Measurements from ENCODE around the gene OTUB1. TPM values are rescaled to one million over a fixed set of nuclear protein-coding genes. Genes with fewer than 3 reads are reported as not detected.

The OTUB1 gene
- total RNA-seq, 4 donors from 2014 or later, result 47.7 to 70.4 (median 53.2) TPM

DNA sequence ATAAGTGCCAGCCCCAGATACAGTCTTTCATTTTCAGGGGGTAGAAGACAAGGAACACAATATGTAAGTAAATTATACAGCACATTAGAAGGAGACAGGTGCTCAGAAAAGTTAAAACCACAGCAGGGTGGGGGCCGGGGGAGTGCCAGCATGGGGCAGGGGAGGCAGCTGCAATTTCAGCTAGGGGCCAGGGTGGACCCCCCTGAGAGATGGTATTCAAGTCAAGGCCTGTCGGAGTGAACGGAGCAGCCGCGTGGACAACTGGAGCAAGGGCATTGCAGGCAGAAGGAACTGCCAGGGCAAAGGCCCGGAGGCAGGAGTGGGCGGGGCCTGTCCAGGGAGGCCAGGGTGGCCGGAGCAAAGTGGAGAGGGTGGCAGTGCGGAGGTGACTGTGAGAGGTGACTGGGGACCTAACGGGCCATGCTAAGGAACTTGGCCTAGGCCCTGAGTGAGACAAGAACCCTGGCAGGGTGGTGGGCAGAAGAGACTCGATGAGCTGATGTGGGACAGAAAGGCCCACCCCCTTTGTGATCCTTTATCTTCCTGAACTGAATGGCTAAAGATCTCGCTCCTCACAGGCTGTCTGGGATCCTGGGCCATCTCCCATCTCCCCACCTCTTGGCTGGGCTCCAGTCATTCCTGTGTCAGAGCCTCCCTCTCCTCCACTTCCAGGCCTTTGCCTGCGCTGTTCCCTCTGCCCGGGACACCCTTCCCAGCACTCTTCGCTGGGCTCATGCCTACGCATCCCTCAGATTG is 27.1 kb downstream of the OTUB1 start:
- ATAC-seq, result no peak
- Histone ChIP-seq H3K27me3 (no peaks in the 10 kb centered on the region), H3K36me3 (no peaks in the 10 kb centered on the region), H3K27ac (no peak overlapping the region), H3K4me3 (no peak overlapping the region), H3K4me1 (peaks cover 0 to 4% (median under 1%) of the 10 kb centered on the region in 3 donors), H3K9me3 (no peaks in the 10 kb centered on the region)
- 93% methylated on average over 3 to 14 of the region's 16 CpGs for WGBS, 2 donors (ENCODE audit: low coverage in 1 of 2)
- no peak for TF ChIP-seq POLR2A (IDR thresholded peaks at IDR 0.05)
- no peak for TF ChIP-seq POLR2AphosphoS5 (IDR thresholded peaks at IDR 0.05)
- TF ChIP-seq EP300 (IDR thresholded peaks at IDR 0.05), result no peak
- TF ChIP-seq, protein P1, sequence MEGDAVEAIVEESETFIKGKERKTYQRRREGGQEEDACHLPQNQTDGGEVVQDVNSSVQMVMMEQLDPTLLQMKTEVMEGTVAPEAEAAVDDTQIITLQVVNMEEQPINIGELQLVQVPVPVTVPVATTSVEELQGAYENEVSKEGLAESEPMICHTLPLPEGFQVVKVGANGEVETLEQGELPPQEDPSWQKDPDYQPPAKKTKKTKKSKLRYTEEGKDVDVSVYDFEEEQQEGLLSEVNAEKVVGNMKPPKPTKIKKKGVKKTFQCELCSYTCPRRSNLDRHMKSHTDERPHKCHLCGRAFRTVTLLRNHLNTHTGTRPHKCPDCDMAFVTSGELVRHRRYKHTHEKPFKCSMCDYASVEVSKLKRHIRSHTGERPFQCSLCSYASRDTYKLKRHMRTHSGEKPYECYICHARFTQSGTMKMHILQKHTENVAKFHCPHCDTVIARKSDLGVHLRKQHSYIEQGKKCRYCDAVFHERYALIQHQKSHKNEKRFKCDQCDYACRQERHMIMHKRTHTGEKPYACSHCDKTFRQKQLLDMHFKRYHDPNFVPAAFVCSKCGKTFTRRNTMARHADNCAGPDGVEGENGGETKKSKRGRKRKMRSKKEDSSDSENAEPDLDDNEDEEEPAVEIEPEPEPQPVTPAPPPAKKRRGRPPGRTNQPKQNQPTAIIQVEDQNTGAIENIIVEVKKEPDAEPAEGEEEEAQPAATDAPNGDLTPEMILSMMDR (IDR thresholded peaks at IDR 0.05), result no peak

- TF ChIP-seq EP300 (IDR thresholded peaks at IDR 0.05), result no peak
- TF ChIP-seq, protein P1 (IDR thresholded peaks at IDR 0.05), result no peak
- no peak for TF ChIP-seq POLR2A (IDR thresholded peaks at IDR 0.05)
- TF ChIP-seq POLR2AphosphoS5 (IDR thresholded peaks at IDR 0.05), result no peak
- Histone ChIP-seq H3K4me1 (no peaks in the 10 kb centered on the region), H3K4me3 (no peak overlapping the region), H3K27me3 (no peaks in the 10 kb centered on the region), H3K36me3 (no peaks in the 10 kb centered on the region), H3K9me3 (no peaks in the 10 kb centered on the region), H3K27ac (no peak overlapping the region)
- 89% methylated on average over 3 of the region's 11 CpGs; no CpG with 5 or more reads in 1 of the 2 donors for WGBS, 2 donors (ENCODE audit: low coverage in 1 of 2)
- ATAC-seq, result no peak
Measured at GRCh38 chr11:64014356-64014755, 28.1 kb downstream of the OTUB1 start.

GRCh38 chr11:64015510-64015909 is 29.3 kb downstream of the OTUB1 start:
- Histone ChIP-seq H3K27me3 (no peaks in the 10 kb centered on the region), H3K4me3 (no peak overlapping the region), H3K36me3 (no peaks in the 10 kb centered on the region), H3K27ac (no peak overlapping the region), H3K4me1 (no peaks in the 10 kb centered on the region), H3K9me3 (no peaks in the 10 kb centered on the region)
- TF ChIP-seq POLR2AphosphoS5 (IDR thresholded peaks at IDR 0.05) (no peak), EP300 (IDR thresholded peaks at IDR 0.05) (no peak), POLR2A (IDR thresholded peaks at IDR 0.05) (no peak)
- TF ChIP-seq, protein P1 (IDR thresholded peaks at IDR 0.05), result no peak
- ATAC-seq, result no peak
- 82% methylated on average over 4 of the region's 20 CpGs; no CpG with 5 or more reads in 1 of the 2 donors for WGBS, 2 donors (ENCODE audit: low coverage in 1 of 2)

DNA sequence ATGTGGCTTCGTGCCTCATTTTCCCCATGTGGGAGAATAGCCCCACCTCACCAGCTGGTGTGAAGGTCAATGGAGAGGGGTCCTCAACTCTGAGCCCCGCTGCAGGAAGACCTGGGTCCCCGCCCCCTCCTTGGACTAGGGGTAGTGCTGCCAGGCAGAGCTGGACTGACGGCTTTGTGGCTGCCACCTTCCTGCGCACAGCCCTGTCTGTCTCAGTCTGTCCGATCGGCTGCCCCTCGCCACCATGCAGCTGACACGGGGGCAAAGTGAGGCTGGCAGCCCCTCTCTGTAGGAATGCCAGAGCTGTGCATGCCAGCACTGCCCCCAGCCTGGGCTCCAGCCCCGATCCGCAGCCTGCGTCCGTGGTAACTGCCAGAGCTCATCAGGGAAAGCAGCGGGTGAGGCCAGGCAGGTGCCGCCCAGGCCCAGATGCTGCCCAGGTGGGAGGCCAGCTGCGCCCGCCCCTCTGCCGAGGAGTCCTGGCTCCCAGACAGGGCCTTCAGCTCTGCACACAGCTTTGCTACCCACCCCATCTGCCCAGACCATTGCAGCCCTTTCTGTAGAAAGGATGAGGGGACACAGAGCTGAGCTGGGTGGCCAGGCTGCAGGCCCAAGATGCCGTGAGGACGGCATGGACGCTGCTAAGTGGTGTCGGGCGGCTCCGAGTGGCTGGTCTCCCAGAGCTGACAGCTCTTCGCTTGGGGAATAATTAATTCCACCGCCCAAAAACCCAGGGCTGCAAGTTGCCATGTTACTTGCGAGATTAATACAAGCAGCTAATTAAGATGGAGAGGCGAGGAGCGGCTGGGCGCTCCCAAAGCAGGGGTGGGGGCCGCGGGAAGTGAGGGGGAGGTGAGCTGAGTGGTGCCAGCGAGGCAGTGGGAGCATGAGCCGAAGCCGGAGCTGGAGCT is 30.0 kb downstream of the OTUB1 start:
- H3K36me3 ChIP-seq, result no peaks in the 10 kb centered on the region
- H3K27me3 ChIP-seq, result no peaks in the 10 kb centered on the region
- TF ChIP-seq POLR2AphosphoS5 (IDR thresholded peaks at IDR 0.05), result no peak
- WGBS, 2 donors (ENCODE audit: low coverage in 1 of 2), result 51 to 100% methylated on average over 1 to 4 of the region's 35 CpGs
- no peak overlapping the region for H3K27ac ChIP-seq
- H3K9me3 ChIP-seq, result no peaks in the 10 kb centered on the region
- ATAC-seq, result no peak
- no peaks in the 10 kb centered on the region for H3K4me1 ChIP-seq
- no peak overlapping the region for H3K4me3 ChIP-seq

DNA sequence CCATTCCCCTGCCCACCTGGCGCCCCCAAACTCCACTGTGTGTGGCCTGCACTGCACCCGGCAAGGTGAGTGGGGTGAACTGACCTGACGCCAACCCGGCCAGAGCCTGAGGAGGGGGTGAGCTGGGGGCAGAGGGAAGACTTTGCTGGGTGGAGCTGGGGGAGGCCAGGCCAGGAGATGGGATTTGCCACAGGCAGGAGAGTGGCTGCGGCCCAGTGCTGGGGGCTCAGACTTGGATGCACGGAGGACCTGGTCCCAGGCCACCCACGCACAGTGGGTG is 31.6 kb downstream of the OTUB1 start:
- no CpG with 5 or more reads among the region's 7 CpGs for WGBS, 2 donors (ENCODE audit: low coverage in 1 of 2)
- no peak for TF ChIP-seq EP300 (IDR thresholded peaks at IDR 0.05)
- TF ChIP-seq, protein P1 (IDR thresholded peaks at IDR 0.05), result no peak
- no peak for TF ChIP-seq POLR2A (IDR thresholded peaks at IDR 0.05)
- no peak for TF ChIP-seq POLR2AphosphoS5 (IDR thresholded peaks at IDR 0.05)
- no peaks in the 10 kb centered on the region for H3K36me3 ChIP-seq
- H3K27me3 ChIP-seq, result no peaks in the 10 kb centered on the region
- no peak for ATAC-seq
- H3K9me3 ChIP-seq, result no peaks in the 10 kb centered on the region
- H3K4me1 ChIP-seq, result no peaks in the 10 kb centered on the region
- H3K4me3 ChIP-seq, result no peak overlapping the region
- no peak overlapping the region for H3K27ac ChIP-seq
